Tibial nerve (tissue), 4 donors: ENCODE data around the gene NCEH1. TPM values are rescaled to one million over a fixed set of nuclear protein-coding genes. Genes with fewer than 3 reads are reported as not detected.
A peak's percentile ranks its signal among the peaks of the same experiment; 100 is the strongest.
"Not testable (repeated sequence)": the region's sequence is repeated elsewhere in the genome, so short reads cannot be mapped to it uniquely, and the experiment has no call there.

ENCODE experiments used
- DNase-seq, 2 donors: peaks; one replicate each; pipeline ENCODE4 v3.0.0-alpha.2; 2019; ENCODE audit warnings: low spot score in 2 of 2
- H3K27ac ChIP-seq, 4 donors: fragments of 200-600 bp; sonication (generic) in 3 of 4; one replicate each; pipeline ENCODE4 v1.5.1; 2017 to 2019; ENCODE audit warnings: mild to moderate bottlenecking in 1 of 4
- H3K27me3 ChIP-seq, 2 donors: fragments of 200-600 bp; sonication (generic) in 1 of 2; one replicate each; pipeline versions ENCODE4 v1.5.1 to v1.6.0; 2017 to 2019
- H3K36me3 ChIP-seq, 3 donors: fragments of 200-600 bp; sonication (generic); one replicate each; pipeline ENCODE4 v1.5.1; 2018 to 2019
- H3K4me1 ChIP-seq, 4 donors: fragments of 200-600 bp; sonication (generic) in 3 of 4; one replicate each; pipeline ENCODE4 v1.5.1; 2017 to 2019
- H3K4me3 ChIP-seq, 4 donors: fragments of 200-600 bp; sonication (generic) in 3 of 4; one replicate each; pipeline ENCODE4 v1.5.1; 2017 to 2019; ENCODE audit warnings: mild to moderate bottlenecking in 1 of 4, moderate library complexity in 1 of 4
- H3K9me3 ChIP-seq, 4 donors: fragments of 200-600 bp; sonication (generic) in 3 of 4; one replicate each; pipeline ENCODE4 v1.5.1; 2017 to 2019
- CTCF ChIP-seq, 5 experiments: fragments of 200-600 bp in 3 of 5; fragments of 450-650 bp in 2 of 5; sonication (generic) in 3 of 5; IDR thresholded peaks; one replicate each; pipeline ENCODE4 v1.5.1; 2016 to 2019; ENCODE audit warnings: antibody characterized with exemption in 5 of 5, mild to moderate bottlenecking in 3 of 5, moderate library complexity in 2 of 5
- EP300 ChIP-seq, 2 donors: sonication (generic); formaldehyde crosslinking; IDR thresholded peaks; one replicate each; pipeline ENCODE4 v1.6.1; 2017; ENCODE audit warnings: antibody characterized with exemption in 2 of 2, mild to moderate bottlenecking in 1 of 2
- POLR2A ChIP-seq, 2 donors: fragments of 450-650 bp; IDR thresholded peaks; one replicate each; pipeline ENCODE4 v1.6.1; 2017; ENCODE audit warnings: antibody characterized with exemption in 2 of 2, mild to moderate bottlenecking in 2 of 2, moderate library complexity in 2 of 2
- WGBS, 2 donors: methylation state at CpG; one replicate each; pipeline ENCODE4 v1.1.5; 2018; 5-methylcytosine and 5-hydroxymethylcytosine counted together
- total RNA-seq, 4 donors: library from RNA; depleted of rRNA; stranded (reverse); fragments of >200 nt; gene quantifications; one replicate each; pipeline ENCODE4 v1.1.0, GENCODE V29; 2016

Gene NCEH1
- total RNA-seq, 4 donors from 2014 or later = 4.3 to 13.5 (median 5.5) TPM

GRCh38 chr3:172601066-172601832, 109.6 kb downstream of the NCEH1 start:
- H3K36me3 ChIP-seq = no peaks in the 10 kb centered on the region
- 82 to 88% methylated on average over 3 of the region's 3 CpGs for WGBS, 2 donors
- no peak overlapping the region for H3K27ac ChIP-seq
- TF ChIP-seq POLR2A (IDR thresholded peaks at IDR 0.05) = no peak
- TF ChIP-seq CTCF (IDR thresholded peaks at IDR 0.05) = no peak
- no peak for TF ChIP-seq EP300 (IDR thresholded peaks at IDR 0.05)
- DNase-seq = no peak
- H3K4me1 ChIP-seq = no peaks in the 10 kb centered on the region
- H3K9me3 ChIP-seq = no peaks in the 10 kb centered on the region
- H3K4me3 ChIP-seq = no peak overlapping the region
- no peaks in the 10 kb centered on the region for H3K27me3 ChIP-seq

- 72 to 83% methylated on average over 3 of the region's 3 CpGs for WGBS, 2 donors
Observed at GRCh38 chr3:172600644-172601065, 110.2 kb downstream of the NCEH1 start.

GRCh38 chr3:172598904-172599303, 112.0 kb downstream of the NCEH1 start:
- Histone ChIP-seq H3K27ac (no peak overlapping the region), H3K9me3 (no peaks in the 10 kb centered on the region), H3K27me3 (no peaks in the 10 kb centered on the region), H3K4me1 (peaks cover 0 to 20% (median 12%) of the 10 kb centered on the region in 4 donors), H3K4me3 (no peak overlapping the region), H3K36me3 (no peaks in the 10 kb centered on the region)
- TF ChIP-seq POLR2A (IDR thresholded peaks at IDR 0.05) = no peak
- no peak for TF ChIP-seq EP300 (IDR thresholded peaks at IDR 0.05)
- DNase-seq = no peak
- 90 to 92% methylated on average over 3 of the region's 3 CpGs for WGBS, 2 donors

More at GRCh38 chr3:172600644-172601065, 110.2 kb downstream of the NCEH1 start:
- Histone ChIP-seq H3K9me3 (no peaks in the 10 kb centered on the region), H3K27ac (no peak overlapping the region), H3K4me1 (peaks cover 0 to 3% (median 1%) of the 10 kb centered on the region in 4 donors), H3K27me3 (no peaks in the 10 kb centered on the region), H3K36me3 (no peaks in the 10 kb centered on the region), H3K4me3 (no peak overlapping the region)
- no peak for TF ChIP-seq POLR2A (IDR thresholded peaks at IDR 0.05)
- TF ChIP-seq EP300 (IDR thresholded peaks at IDR 0.05) = no peak
- no peak for TF ChIP-seq CTCF (IDR thresholded peaks at IDR 0.05)
- DNase-seq = no peak

- Histone ChIP-seq H3K4me1 (peaks cover 0 to 20% (median 18%) of the 10 kb centered on the region in 4 donors), H3K27ac (peak overlapping the region in 3 of 4 donors; percentile 62 to 83 (median 80))
- 53 to 54% methylated on average over 2 of the region's 2 CpGs for WGBS, 2 donors
Observed at GRCh38 chr3:172596394-172596706, 114.5 kb downstream of the NCEH1 start.

GRCh38 chr3:172595664-172596393, 115.0 kb downstream of the NCEH1 start:
- no peaks in the 10 kb centered on the region for H3K27me3 ChIP-seq
- H3K9me3 ChIP-seq = no peaks in the 10 kb centered on the region
- WGBS, 2 donors = 13 to 19% methylated on average over 7 of the region's 7 CpGs
- peak overlapping the region; percentile 7 to 38 (median 30) for H3K4me3 ChIP-seq
- no peak for TF ChIP-seq POLR2A (IDR thresholded peaks at IDR 0.05)
- peak; percentile 57 to 82 (median 76) for TF ChIP-seq CTCF (IDR thresholded peaks at IDR 0.05)
- TF ChIP-seq EP300 (IDR thresholded peaks at IDR 0.05) = peak in 1 of 2 donors; percentile 35
- peak in 1 of 2 donors; percentile 64 for DNase-seq
- peaks cover 0 to 20% (median 18%) of the 10 kb centered on the region in 4 donors for H3K4me1 ChIP-seq
- H3K27ac ChIP-seq = peak overlapping the region; percentile 59 to 83 (median 71)
- H3K36me3 ChIP-seq = no peaks in the 10 kb centered on the region

More at GRCh38 chr3:172596394-172596706, 114.5 kb downstream of the NCEH1 start:
- Histone ChIP-seq H3K36me3 (no peaks in the 10 kb centered on the region), H3K9me3 (no peaks in the 10 kb centered on the region), H3K27me3 (no peaks in the 10 kb centered on the region), H3K4me3 (no peak overlapping the region)
- TF ChIP-seq CTCF (IDR thresholded peaks at IDR 0.05) (no peak), EP300 (IDR thresholded peaks at IDR 0.05) (no peak), POLR2A (IDR thresholded peaks at IDR 0.05) (no peak)
- no peak for DNase-seq

GRCh38 chr3:172594900-172595663, 115.8 kb downstream of the NCEH1 start:
- H3K27ac ChIP-seq = peak overlapping the region; percentile 59 to 83 (median 71)
- H3K36me3 ChIP-seq = not testable (repeated sequence)
- WGBS, 2 donors = 82 to 89% methylated on average over 11 of the region's 11 CpGs

More at GRCh38 chr3:172594900-172595663, 115.8 kb downstream of the NCEH1 start:
- not testable (repeated sequence) for H3K27me3 ChIP-seq, DNase-seq, H3K9me3 ChIP-seq
- Histone ChIP-seq H3K4me3 (peak overlapping the region in 1 of 4 donors; percentile 0), H3K4me1 (peaks cover 0 to 20% (median 18%) of the 10 kb centered on the region in 4 donors)
